GM21576 (cell line): Measurements from ENCODE around the gene PDGFC.
"Not testable (repeated sequence)": the region's sequence is repeated elsewhere in the genome, so short reads cannot be mapped to it uniquely, and the experiment has no call there.

Experiments
- ATAC-seq: cut with Tn5 transposase; IDR thresholded peaks from one replicate; pipeline ENCODE4 v1.9.1; 2021; ENCODE audit warnings: mild to moderate bottlenecking, moderate library complexity; ENCODE audit not compliant: unreplicated experiment

The PDGFC gene

GRCh38 chr4:156953001-156953400, 18.6 kb downstream of the PDGFC start:
- no peak for ATAC-seq

- ATAC-seq = no peak
Measured at GRCh38 chr4:156952078-156952759, 19.4 kb downstream of the PDGFC start.

- no peak for ATAC-seq
Measured at GRCh38 chr4:156950948-156951347, 20.7 kb downstream of the PDGFC start.

GRCh38 chr4:156950090-156950489, 21.5 kb downstream of the PDGFC start:
- no peak for ATAC-seq

- no peak for ATAC-seq
Measured at GRCh38 chr4:156949373-156949814, 22.2 kb downstream of the PDGFC start.

GRCh38 chr4:156948738-156949137, 22.9 kb downstream of the PDGFC start:
- ATAC-seq = no peak

- ATAC-seq = no peak
Measured at GRCh38 chr4:156948133-156948532, 23.5 kb downstream of the PDGFC start.

- no peak for ATAC-seq
Measured at GRCh38 chr4:156946516-156947424, 24.8 kb downstream of the PDGFC start.

GRCh38 chr4:156945532-156945931, 26.1 kb downstream of the PDGFC start:
- no peak for ATAC-seq

GRCh38 chr4:156942991-156943390, 28.6 kb downstream of the PDGFC start:
- no peak for ATAC-seq

- ATAC-seq = no peak
Measured at GRCh38 chr4:156941940-156942548, 29.6 kb downstream of the PDGFC start.

GRCh38 chr4:156939801-156940200, 31.8 kb downstream of the PDGFC start:
- ATAC-seq = no peak

GRCh38 chr4:156939139-156939538, 32.5 kb downstream of the PDGFC start:
- ATAC-seq = no peak

- no peak for ATAC-seq
Measured at GRCh38 chr4:156934259-156934635, 37.4 kb downstream of the PDGFC start.

GRCh38 chr4:156933633-156934258, 37.9 kb downstream of the PDGFC start:
- no peak for ATAC-seq

GRCh38 chr4:156932360-156932759, 39.2 kb downstream of the PDGFC start:
- not testable (repeated sequence) for ATAC-seq

- ATAC-seq = no peak
Measured at GRCh38 chr4:156931267-156931666, 40.3 kb downstream of the PDGFC start.

GRCh38 chr4:156929386-156930105, 42.1 kb downstream of the PDGFC start:
- no peak for ATAC-seq

- ATAC-seq = no peak
Measured at GRCh38 chr4:156924774-156925315, 46.8 kb downstream of the PDGFC start.

- ATAC-seq = no peak
Measured at GRCh38 chr4:156923525-156923924, 48.1 kb downstream of the PDGFC start.
